ENCODE measurements around the gene SPOCK3. TPM values are rescaled to one million over a fixed set of nuclear protein-coding genes. Genes with fewer than 3 reads are reported as not detected.

The SPOCK3 gene
- total RNA-seq, 4 donors from 2014 or later: 0.16 to 0.58 (median 0.36) TPM; not detected in 1

GRCh38 chr4:166838975-166839614 lies 395.2 kb downstream of the SPOCK3 start:
- H3K27ac ChIP-seq: no peak overlapping the region
- no peaks in the 10 kb centered on the region for H3K36me3 ChIP-seq
- DNase-seq (no peak), ATAC-seq (no peak)
- no peak overlapping the region for H3K4me3 ChIP-seq
- intact Hi-C loops (cut with DNase I; ENCODE audit: low total_unique reads) (no loop called here), in situ Hi-C loops (cut with MboI; ENCODE audit: low sequenced_read_pairs in 4 of 4) (no loop called here)
- no peaks in the 10 kb centered on the region for H3K27me3 ChIP-seq
- no peaks in the 10 kb centered on the region for H3K9me3 ChIP-seq
- TF ChIP-seq POLR2A (IDR thresholded peaks at IDR 0.05) (no peak), CTCF (IDR thresholded peaks at IDR 0.05 in 4 of 5, conservative IDR thresholded peaks at IDR 0.05 in 1 of 5) (no peak)
- H3K4me1 ChIP-seq: no peaks in the 10 kb centered on the region

DNA sequence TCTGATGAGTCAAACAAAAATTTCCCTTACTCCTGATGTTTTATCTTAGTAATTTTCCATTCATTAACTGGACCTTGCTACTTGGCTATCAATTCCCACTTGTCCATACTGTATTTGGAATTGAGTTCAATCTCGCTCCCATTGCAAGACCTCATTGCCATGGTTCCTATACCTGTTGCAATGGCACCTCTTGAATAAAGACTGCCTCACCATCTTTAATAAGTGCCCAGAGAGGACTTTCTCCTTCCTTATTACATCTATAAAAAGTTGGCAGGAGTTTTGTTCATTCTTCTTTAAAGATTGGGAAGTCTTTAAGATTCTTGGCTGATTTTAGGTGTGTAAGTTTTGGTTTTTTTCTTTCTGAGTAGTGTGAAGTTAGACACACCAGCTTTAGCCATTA lies 397.4 kb downstream of the SPOCK3 start:
- no peaks in the 10 kb centered on the region for H3K4me1 ChIP-seq
- no peak overlapping the region for H3K4me3 ChIP-seq
- H3K27ac ChIP-seq: no peak overlapping the region
- in situ Hi-C loops (cut with MboI; ENCODE audit: low sequenced_read_pairs in 4 of 4) (no loop called here), intact Hi-C loops (cut with DNase I; ENCODE audit: low total_unique reads) (no loop called here)
- ATAC-seq (no peak), DNase-seq (no peak)
- TF ChIP-seq CTCF (IDR thresholded peaks at IDR 0.05 in 4 of 5, conservative IDR thresholded peaks at IDR 0.05 in 1 of 5) (no peak), POLR2A (IDR thresholded peaks at IDR 0.05) (no peak)
- no peaks in the 10 kb centered on the region for H3K36me3 ChIP-seq
- no peaks in the 10 kb centered on the region for H3K27me3 ChIP-seq
- no peaks in the 10 kb centered on the region for H3K9me3 ChIP-seq

DNA sequence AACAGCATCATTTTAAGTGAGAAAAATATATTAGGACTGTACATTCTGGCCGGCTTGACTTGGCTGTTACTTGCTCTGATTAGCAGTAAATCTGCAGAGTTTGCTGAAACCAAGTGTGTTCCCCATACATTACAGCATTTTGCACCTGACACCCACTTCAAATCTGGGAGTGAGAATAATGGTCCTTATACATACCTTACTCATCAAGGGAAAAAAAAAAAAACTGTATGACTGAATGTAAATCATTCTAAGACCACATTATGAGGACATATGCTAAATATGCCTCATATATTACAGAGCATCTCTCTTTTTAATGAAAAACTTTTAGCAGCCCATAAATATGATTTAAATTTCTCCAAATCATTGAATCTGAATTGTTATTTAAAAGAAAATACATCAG lies 406.7 kb downstream of the SPOCK3 start:
- no peak for ATAC-seq
- intact Hi-C loops (cut with DNase I; ENCODE audit: low total_unique reads): no loop called here
- TF ChIP-seq POLR2A (IDR thresholded peaks at IDR 0.05): no peak
- TF ChIP-seq CTCF (IDR thresholded peaks at IDR 0.05 in 4 of 5, conservative IDR thresholded peaks at IDR 0.05 in 1 of 5): no peak

DNA sequence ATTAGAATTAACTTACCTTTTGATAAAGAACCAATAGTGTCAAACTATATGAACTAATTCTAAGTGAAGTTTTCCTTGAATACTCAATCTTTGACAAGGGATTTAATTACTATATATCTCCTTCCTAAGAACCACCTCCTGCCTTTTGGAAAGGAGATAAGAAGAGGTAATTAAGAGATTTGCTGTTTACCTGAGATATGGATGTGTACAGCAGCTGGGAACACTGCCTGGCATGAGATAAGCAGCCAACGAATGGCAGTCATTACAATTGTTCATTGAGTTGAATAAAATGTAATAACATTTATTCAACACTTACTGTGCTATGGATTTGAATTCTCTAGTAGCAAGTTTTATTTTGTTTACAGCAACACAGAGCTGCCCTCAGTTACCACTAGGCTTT lies 407.1 kb downstream of the SPOCK3 start:
- no peaks in the 10 kb centered on the region for H3K36me3 ChIP-seq
- in situ Hi-C loops (cut with MboI; ENCODE audit: low sequenced_read_pairs in 4 of 4): no loop called here
- H3K4me3 ChIP-seq: no peak overlapping the region
- no peak for ATAC-seq
- no peak overlapping the region for H3K27ac ChIP-seq
- intact Hi-C loops (cut with DNase I; ENCODE audit: low total_unique reads): no loop called here
- H3K27me3 ChIP-seq: no peaks in the 10 kb centered on the region
- H3K9me3 ChIP-seq: no peaks in the 10 kb centered on the region
- DNase-seq: no peak
- TF ChIP-seq POLR2A (IDR thresholded peaks at IDR 0.05): no peak
- no peak for TF ChIP-seq CTCF (IDR thresholded peaks at IDR 0.05 in 4 of 5, conservative IDR thresholded peaks at IDR 0.05 in 1 of 5)
- no peaks in the 10 kb centered on the region for H3K4me1 ChIP-seq

More for the DNA sequence above, 406.7 kb downstream of the SPOCK3 start:
- H3K9me3 ChIP-seq: no peaks in the 10 kb centered on the region
- no peak for DNase-seq
- no peak overlapping the region for H3K27ac ChIP-seq
- H3K4me1 ChIP-seq: no peaks in the 10 kb centered on the region
- no peak overlapping the region for H3K4me3 ChIP-seq
- no peaks in the 10 kb centered on the region for H3K36me3 ChIP-seq
- in situ Hi-C loops (cut with MboI; ENCODE audit: low sequenced_read_pairs in 4 of 4): no loop called here
- H3K27me3 ChIP-seq: no peaks in the 10 kb centered on the region

- Histone ChIP-seq H3K36me3 (no peaks in the 10 kb centered on the region), H3K4me1 (no peaks in the 10 kb centered on the region), H3K27me3 (no peaks in the 10 kb centered on the region), H3K9me3 (no peaks in the 10 kb centered on the region), H3K27ac (no peak overlapping the region), H3K4me3 (no peak overlapping the region)
- in situ Hi-C loops (cut with MboI; ENCODE audit: low sequenced_read_pairs in 4 of 4): no loop called here
- ATAC-seq (no peak), DNase-seq (no peak)
- intact Hi-C loops (cut with DNase I; ENCODE audit: low total_unique reads): no loop called here
- TF ChIP-seq CTCF (IDR thresholded peaks at IDR 0.05 in 4 of 5, conservative IDR thresholded peaks at IDR 0.05 in 1 of 5): no peak
- TF ChIP-seq POLR2A (IDR thresholded peaks at IDR 0.05): no peak
Measured at GRCh38 chr4:166823848-166824247, 410.4 kb downstream of the SPOCK3 start.
